Nephron progenitor cell (in vitro differentiated cells): Measurements from ENCODE around the gene DGLUCY.

Experiments used
- DNase-seq: peaks from one replicate; pipeline ENCODE4 v3.0.0; 2021
- H3K27ac Mint-ChIP-seq: 2 replicates; pipeline ENCODE4 v1.8.0; 2021; ENCODE audit warnings: mild to moderate bottlenecking, moderate library complexity, mixed read lengths
- H3K27me3 Mint-ChIP-seq: 2 replicates; pipeline ENCODE4 v1.8.0; 2021; ENCODE audit warnings: mild to moderate bottlenecking, low read depth, mixed read lengths; ENCODE audit not compliant: poor library complexity
- H3K36me3 Mint-ChIP-seq: 2 replicates; pipeline ENCODE4 v1.8.0; 2021; ENCODE audit warnings: low read depth, mixed read lengths
- H3K4me1 Mint-ChIP-seq: 2 replicates; pipeline ENCODE4 v1.8.0; 2021; ENCODE audit warnings: mixed read lengths
- H3K4me3 Mint-ChIP-seq: 2 replicates; pipeline ENCODE4 v1.8.0; 2021; ENCODE audit warnings: mild to moderate bottlenecking, moderate library complexity, mixed read lengths
- H3K9me3 Mint-ChIP-seq: 2 replicates; pipeline ENCODE4 v1.8.0; 2021; ENCODE audit warnings: mild to moderate bottlenecking, moderate library complexity, mixed read lengths
- CTCF ChIP-seq: fragments of 200-600 bp; sonication (generic); IDR thresholded peaks from 2 replicates; pipeline ENCODE4 v1.5.0; 2021; ENCODE audit warnings: antibody characterized with exemption

Gene DGLUCY

GRCh38 chr14:91204657-91205056 is 90.8 kb downstream of the DGLUCY start:
- no peak for DNase-seq
- peaks cover 6% of the 10 kb centered on the region for H3K27me3 Mint-ChIP-seq
- H3K4me3 Mint-ChIP-seq, result no peak overlapping the region
- TF ChIP-seq CTCF, result no peak
- peaks cover 76% of the 10 kb centered on the region for H3K36me3 Mint-ChIP-seq
- peak overlapping the region; percentile 79 for H3K27ac Mint-ChIP-seq
- H3K9me3 Mint-ChIP-seq, result peaks cover 7% of the 10 kb centered on the region
- H3K4me1 Mint-ChIP-seq, result no peaks in the 10 kb centered on the region

DNA sequence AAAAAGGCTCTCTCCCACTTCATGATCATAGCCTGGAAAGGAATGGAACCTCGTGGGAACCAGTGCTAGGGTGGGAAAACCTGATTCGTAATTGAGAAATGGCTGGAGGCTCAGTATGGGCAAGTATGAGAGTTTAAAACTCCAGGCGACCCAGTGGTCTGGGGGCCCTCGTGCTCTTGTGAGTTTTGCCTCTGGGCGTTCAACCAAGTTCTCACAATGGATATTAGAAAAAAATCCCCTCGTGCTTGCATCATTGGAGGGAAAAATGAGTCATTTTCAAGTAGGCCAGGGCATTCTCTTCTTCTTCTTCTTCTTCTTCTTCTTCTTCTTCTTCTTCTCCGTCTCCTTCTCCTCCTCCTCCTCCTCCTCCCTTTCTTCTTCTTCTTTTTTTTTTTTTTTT is 91.6 kb downstream of the DGLUCY start:
- Mint-ChIP-seq H3K27ac (peak overlapping the region; percentile 79), H3K27me3 (peaks cover 6% of the 10 kb centered on the region), H3K4me3 (no peak overlapping the region), H3K9me3 (peaks cover 6% of the 10 kb centered on the region), H3K4me1 (no peaks in the 10 kb centered on the region), H3K36me3 (peaks cover 74% of the 10 kb centered on the region)
- TF ChIP-seq CTCF, result no peak
- DNase-seq, result no peak

DNA sequence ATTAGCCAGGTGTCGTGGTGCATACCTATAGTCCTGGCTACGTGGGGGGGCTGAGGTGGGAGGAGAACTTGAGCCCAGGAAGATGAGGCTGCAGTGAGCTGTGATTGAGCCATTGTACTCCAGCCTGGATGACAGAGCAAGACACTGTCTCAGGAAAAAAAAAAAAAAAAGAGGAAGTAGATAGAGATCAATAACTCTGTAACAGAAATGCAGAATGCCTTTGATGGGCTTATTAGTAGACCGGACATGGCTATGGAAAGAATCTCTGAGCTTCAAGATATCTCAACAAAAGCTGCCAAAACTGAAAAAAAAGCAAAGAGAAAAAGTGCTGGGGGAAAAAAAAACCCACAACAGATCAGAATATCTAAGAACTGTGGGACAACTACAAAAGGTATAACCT is 93.1 kb downstream of the DGLUCY start:
- Mint-ChIP-seq H3K27me3 (peaks cover 4% of the 10 kb centered on the region), H3K27ac (no peak overlapping the region), H3K4me1 (no peaks in the 10 kb centered on the region), H3K36me3 (peaks cover 78% of the 10 kb centered on the region), H3K4me3 (no peak overlapping the region), H3K9me3 (peaks cover 6% of the 10 kb centered on the region)
- TF ChIP-seq CTCF, result no peak
- no peak for DNase-seq

DNA sequence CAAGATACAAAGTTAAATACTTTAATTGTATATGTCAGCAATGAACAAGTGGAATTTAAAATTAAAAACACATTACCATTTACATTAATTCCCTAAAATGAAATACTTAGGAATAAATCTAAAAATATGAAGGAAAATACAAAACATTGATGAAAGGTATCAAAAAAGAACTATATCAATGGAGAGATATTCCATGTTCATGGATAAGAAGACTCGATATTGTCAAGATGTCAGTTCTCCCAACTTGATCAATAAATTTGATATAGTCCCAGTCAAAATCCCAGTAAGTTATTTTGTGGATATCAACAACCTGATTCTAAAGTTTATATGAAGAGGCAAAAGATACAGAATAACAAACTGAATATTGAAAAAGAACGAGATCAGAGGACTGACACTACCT is 97.1 kb downstream of the DGLUCY start:
- Mint-ChIP-seq H3K9me3 (peaks cover 6% of the 10 kb centered on the region), H3K36me3 (peaks cover 64% of the 10 kb centered on the region), H3K4me3 (no peak overlapping the region), H3K27me3 (peaks cover 6% of the 10 kb centered on the region), H3K27ac (no peak overlapping the region), H3K4me1 (no peaks in the 10 kb centered on the region)
- no peak for DNase-seq
- TF ChIP-seq CTCF, result no peak

- H3K27me3 Mint-ChIP-seq, result peaks cover 3% of the 10 kb centered on the region
- DNase-seq, result no peak
- peaks cover 56% of the 10 kb centered on the region for H3K36me3 Mint-ChIP-seq
- H3K4me3 Mint-ChIP-seq, result no peak overlapping the region
- H3K9me3 Mint-ChIP-seq, result peaks cover 6% of the 10 kb centered on the region
- H3K27ac Mint-ChIP-seq, result peak overlapping the region; percentile 83
- no peaks in the 10 kb centered on the region for H3K4me1 Mint-ChIP-seq
- no peak for TF ChIP-seq CTCF
Measured at GRCh38 chr14:91214306-91214705, 100.4 kb downstream of the DGLUCY start.

DNA sequence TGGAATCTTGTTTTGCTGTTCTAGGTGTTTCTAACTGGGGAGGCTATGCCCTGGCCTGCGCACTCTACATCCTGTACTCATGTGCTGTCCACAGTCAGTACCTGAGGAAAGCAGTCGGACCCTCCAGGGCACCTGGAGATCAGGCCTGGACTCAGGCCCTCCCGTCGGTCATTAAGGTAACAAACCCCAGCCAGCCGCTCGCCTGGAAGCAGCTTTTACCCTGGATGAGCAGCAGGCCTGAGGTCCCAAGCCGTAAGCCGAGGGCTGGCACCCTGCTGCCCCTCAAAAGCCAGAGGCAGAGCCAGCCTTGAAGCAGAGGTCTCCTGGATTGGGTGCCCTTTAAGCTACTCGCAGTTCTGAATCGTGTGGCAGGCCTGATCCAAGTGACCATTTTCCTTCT is 101.5 kb downstream of the DGLUCY start:
- Mint-ChIP-seq H3K36me3 (peaks cover 51% of the 10 kb centered on the region), H3K9me3 (peaks cover 6% of the 10 kb centered on the region), H3K4me1 (no peaks in the 10 kb centered on the region), H3K4me3 (no peak overlapping the region), H3K27me3 (peaks cover 3% of the 10 kb centered on the region), H3K27ac (no peak overlapping the region)
- DNase-seq, result no peak
- no peak for TF ChIP-seq CTCF
